H1 (cell line): Measurements from ENCODE around the gene MCC.

Source experiments
- BRCA1 ChIP-seq: IDR thresholded peaks from 2 replicates; pipeline ENCODE4 v1.6.1; 2012; ENCODE audit warnings: low read depth, low read length, improper control_type of control experiment
- CTCF ChIP-seq, 3 experiments: IDR thresholded peaks; 1 replicate in 2 of 3; 2 replicates in 1 of 3; pipeline versions ENCODE4 v1.5.1 to v1.6.1; 2011; ENCODE audit warnings: low read length in 3 of 3, mild to moderate bottlenecking in 3 of 3, inconsistent platforms in 2 of 3, low read depth in 1 of 3, moderate library complexity in 1 of 3; ENCODE audit not compliant: insufficient read depth in 1 of 3; ENCODE audit errors: control extremely low read depth in 1 of 3
- EGR1 ChIP-seq: IDR thresholded peaks from 2 replicates; pipeline ENCODE4 v1.6.1; 2011; ENCODE audit warnings: low read depth, low read length, borderline replicate concordance
- EP300 ChIP-seq, 2 experiments: IDR thresholded peaks; 1 replicate in 1 of 2; 2 replicates in 1 of 2; pipeline ENCODE4 v1.6.1; 2011 to 2012; ENCODE audit warnings: low read depth in 2 of 2, low read length in 2 of 2, mild to moderate bottlenecking in 2 of 2, borderline replicate concordance in 1 of 2, inconsistent platforms in 1 of 2, moderate library complexity in 1 of 2
- EZH2 ChIP-seq: fragments of 200-600 bp; sonication (generic); IDR thresholded peaks from 2 replicates; pipeline ENCODE4 v1.7.1; 2012; ENCODE audit warnings: low read depth, mild to moderate bottlenecking, moderate library complexity, low read length, inconsistent platforms; ENCODE audit not compliant: severe bottlenecking
- MAFK ChIP-seq: IDR thresholded peaks from 2 replicates; pipeline ENCODE4 v1.6.1; 2012; ENCODE audit warnings: low read depth, mild to moderate bottlenecking, improper control_type of control experiment, low read length
- POLR2A ChIP-seq, 2 experiments: IDR thresholded peaks; 1 replicate in 1 of 2; 2 replicates in 1 of 2; pipeline ENCODE4 v1.6.1; 2011; ENCODE audit warnings: low read depth in 2 of 2, low read length in 2 of 2, mild to moderate bottlenecking in 2 of 2; ENCODE audit errors: control extremely low read depth in 1 of 2
- POLR2AphosphoS5 ChIP-seq: IDR thresholded peaks from 2 replicates; pipeline ENCODE4 v1.6.1; 2011; ENCODE audit warnings: low read depth, low read length
- RAD21 ChIP-seq, 2 experiments: IDR thresholded peaks in 1 of 2; conservative IDR thresholded peaks in 1 of 2; 2 replicates each; pipeline ENCODE4 v1.6.1; 2011; ENCODE audit warnings: low read depth in 2 of 2, low read length in 2 of 2, improper control_type of control experiment in 1 of 2, inconsistent platforms in 1 of 2, mild to moderate bottlenecking in 1 of 2, moderate library complexity in 1 of 2
- USF2 ChIP-seq: IDR thresholded peaks from 2 replicates; pipeline ENCODE4 v1.6.1; 2011; ENCODE audit warnings: low read length, improper control_type of control experiment
- YY1 ChIP-seq: IDR thresholded peaks from 2 replicates; pipeline ENCODE4 v1.6.1; 2011; ENCODE audit warnings: low read depth, mild to moderate bottlenecking, low read length

- no peak for TF ChIP-seq POLR2A (IDR thresholded peaks at IDR 0.05; ENCODE audit: control extremely low read depth in 1 of 2, low read depth in 2 of 2, low read length in 2 of 2)
- TF ChIP-seq CTCF (IDR thresholded peaks at IDR 0.05; ENCODE audit: control extremely low read depth in 1 of 3, insufficient read depth in 1 of 3, low read depth in 1 of 3, low read length in 3 of 3), result no peak
- no peak for TF ChIP-seq YY1
- no peak for TF ChIP-seq MAFK
- no peak for TF ChIP-seq EGR1
- no peak for TF ChIP-seq EZH2
- peak; percentile 36 to 51; a peak in 3 of 4 replicates for TF ChIP-seq RAD21 (IDR thresholded peaks at IDR 0.05 in 1 of 2, conservative IDR thresholded peaks at IDR 0.05 in 1 of 2; ENCODE audit: low read depth in 2 of 2, low read length in 2 of 2)
- TF ChIP-seq USF2, result no peak
- no peak for TF ChIP-seq POLR2AphosphoS5
- TF ChIP-seq BRCA1, result no peak
- no peak for TF ChIP-seq EP300 (IDR thresholded peaks at IDR 0.05; ENCODE audit: borderline replicate concordance in 1 of 2, low read depth in 2 of 2, low read length in 2 of 2)
Measured at GRCh38 chr5:113321276-113321675, 167.0 kb downstream of the MCC start.
